Caco-2 (cell line): ENCODE results near the gene TUBB4B. TPM values are rescaled to one million over a fixed set of nuclear protein-coding genes. Genes with fewer than 3 reads are reported as not detected.
A peak's percentile ranks its signal among the peaks of the same experiment; 100 is the strongest.

ENCODE experiments used
- BruUV-seq: library from RNA; stranded (reverse); fragments of 400-500 nt; replicated peaks from 2 replicates; lab custom pipeline; 2021; lab: Mats Ljungman, UMichigan
- CTCF ChIA-PET: fragments of 300-600 bp; sonication (Branson Sonifier 250); formaldehyde crosslinking; loops from one replicate; lab custom pipeline; 2022; ENCODE audit warnings: antibody characterized with exemption; lab: Charles Lee
- POLR2A ChIA-PET: fragments of 300-600 bp; sonication (Branson Sonifier 250); formaldehyde crosslinking; loops from one replicate; lab custom pipeline; 2022; ENCODE audit warnings: antibody characterized with exemption; lab: Charles Lee
- DNase-seq, 2 experiments: peaks; one replicate each; pipeline versions ENCODE4 v3.0.0 to v3.0.0-alpha.2; 2020 to 2022
- H3K27me3 ChIP-seq: replicated peaks from 2 replicates; pipeline ENCODE4 v1.6.0; 2011; ENCODE audit warnings: low read length; ENCODE audit not compliant: control insufficient read depth, insufficient read depth
- H3K36me3 ChIP-seq: 2 replicates; pipeline ENCODE4 v1.5.1; 2011; ENCODE audit warnings: low read length; ENCODE audit not compliant: control insufficient read depth, insufficient read depth
- H3K4me1 ChIP-seq: fragments of 250-450 bp; sonication (Bioruptor Pico); 2 replicates; pipeline ENCODE4 v1.5.1; 2020; ENCODE audit warnings: mild to moderate bottlenecking
- H3K4me3 ChIP-seq: 2 replicates; pipeline ENCODE4 v1.5.1; 2011; ENCODE audit warnings: low read depth, mild to moderate bottlenecking, control low read depth, low read length
- H3K9me3 ChIP-seq: fragments of 250-450 bp; sonication (Bioruptor Pico); 2 replicates; pipeline ENCODE4 v1.5.1; 2020; ENCODE audit warnings: mild to moderate bottlenecking, moderate library complexity
- H3K27ac Mint-ChIP-seq: one replicate; pipeline ENCODE4 v1.8.0; 2022; ENCODE audit warnings: mixed read lengths; ENCODE audit not compliant: unreplicated experiment
- H3K27me3 Mint-ChIP-seq: one replicate; pipeline ENCODE4 v1.8.0; 2022; ENCODE audit warnings: mixed read lengths; ENCODE audit not compliant: insufficient read depth, unreplicated experiment
- H3K36me3 Mint-ChIP-seq: one replicate; pipeline ENCODE4 v1.8.0; 2022; ENCODE audit warnings: mild to moderate bottlenecking, mixed read lengths; ENCODE audit not compliant: insufficient read depth, unreplicated experiment
- H3K4me1 Mint-ChIP-seq: one replicate; pipeline ENCODE4 v1.8.0; 2022; ENCODE audit warnings: low read depth, mixed read lengths; ENCODE audit not compliant: unreplicated experiment
- H3K4me3 Mint-ChIP-seq: one replicate; pipeline ENCODE4 v1.8.0; 2022; ENCODE audit warnings: mild to moderate bottlenecking, moderate library complexity, mixed read lengths; ENCODE audit not compliant: unreplicated experiment
- H3K9me3 Mint-ChIP-seq: one replicate; pipeline ENCODE4 v1.8.0; 2022; ENCODE audit warnings: mixed read lengths; ENCODE audit not compliant: unreplicated experiment
- intact Hi-C: fragments of 100-400 bp; cut with micrococcal nuclease; formaldehyde crosslinking; loops from one replicate; pipeline ENCODE4 v1.10.0; 2022; ENCODE audit not compliant: unreplicated experiment
- total RNA-seq: library from RNA; stranded (reverse); gene quantifications from 2 replicates; pipeline ENCODE4 v1.2.3, GENCODE V29; 2022
- TF ChIP-seq, protein P1 (sequence below), 2 experiments: fragments of 200-600 bp in 1 of 2; IDR thresholded peaks; 1 replicate in 1 of 2; 2 replicates in 1 of 2; pipeline versions ENCODE4 v1.5.1 to v1.8.0; 2011 to 2022; ENCODE audit warnings: antibody characterized with exemption in 1 of 2, control low read depth in 1 of 2, inconsistent platforms in 1 of 2, low read depth in 1 of 2, low read length in 1 of 2, mild to moderate bottlenecking in 1 of 2, moderate library complexity in 1 of 2; ENCODE audit not compliant: insufficient read depth in 1 of 2, severe bottlenecking in 1 of 2, unreplicated experiment in 1 of 2

Gene TUBB4B
- total RNA-seq, 1 experiment from 2014 or later = 487 TPM

DNA sequence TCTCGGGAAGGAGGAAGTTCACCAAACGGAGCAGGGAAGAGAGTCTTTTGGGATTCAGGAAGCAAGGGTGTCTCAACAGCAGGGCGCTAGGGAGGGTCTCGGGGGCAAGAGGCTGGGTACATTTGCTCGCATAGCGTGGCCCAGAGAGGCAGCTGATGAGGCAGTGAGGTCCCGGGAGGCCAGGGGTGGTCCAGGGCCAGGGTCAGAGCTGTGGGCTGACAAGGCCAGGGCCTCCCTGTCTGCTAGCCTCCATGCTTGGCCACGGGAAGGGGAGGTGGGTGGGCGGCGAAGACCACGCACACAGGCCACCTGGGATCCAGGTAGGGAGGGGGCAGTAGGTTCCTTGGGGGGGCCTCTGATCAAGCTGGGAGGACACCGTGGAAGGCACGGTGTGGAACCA is 29.6 kb upstream of the TUBB4B start:
- Mint-ChIP-seq H3K4me1 (peaks cover 9% of the 10 kb centered on the region), H3K27ac (no peak overlapping the region), H3K9me3 (no peaks in the 10 kb centered on the region), H3K27me3 (no peaks in the 10 kb centered on the region), H3K4me3 (no peak overlapping the region), H3K36me3 (peaks cover 30% of the 10 kb centered on the region)
- intact Hi-C loops = no loop called here
- TF ChIP-seq, protein P1, sequence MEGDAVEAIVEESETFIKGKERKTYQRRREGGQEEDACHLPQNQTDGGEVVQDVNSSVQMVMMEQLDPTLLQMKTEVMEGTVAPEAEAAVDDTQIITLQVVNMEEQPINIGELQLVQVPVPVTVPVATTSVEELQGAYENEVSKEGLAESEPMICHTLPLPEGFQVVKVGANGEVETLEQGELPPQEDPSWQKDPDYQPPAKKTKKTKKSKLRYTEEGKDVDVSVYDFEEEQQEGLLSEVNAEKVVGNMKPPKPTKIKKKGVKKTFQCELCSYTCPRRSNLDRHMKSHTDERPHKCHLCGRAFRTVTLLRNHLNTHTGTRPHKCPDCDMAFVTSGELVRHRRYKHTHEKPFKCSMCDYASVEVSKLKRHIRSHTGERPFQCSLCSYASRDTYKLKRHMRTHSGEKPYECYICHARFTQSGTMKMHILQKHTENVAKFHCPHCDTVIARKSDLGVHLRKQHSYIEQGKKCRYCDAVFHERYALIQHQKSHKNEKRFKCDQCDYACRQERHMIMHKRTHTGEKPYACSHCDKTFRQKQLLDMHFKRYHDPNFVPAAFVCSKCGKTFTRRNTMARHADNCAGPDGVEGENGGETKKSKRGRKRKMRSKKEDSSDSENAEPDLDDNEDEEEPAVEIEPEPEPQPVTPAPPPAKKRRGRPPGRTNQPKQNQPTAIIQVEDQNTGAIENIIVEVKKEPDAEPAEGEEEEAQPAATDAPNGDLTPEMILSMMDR (IDR thresholded peaks at IDR 0.05; ENCODE audit: insufficient read depth in 1 of 2, low read depth in 1 of 2, low read length in 1 of 2, severe bottlenecking in 1 of 2, unreplicated experiment in 1 of 2) = no peak
- no peaks in the 10 kb centered on the region for H3K27me3 ChIP-seq
- CTCF ChIA-PET = no interaction called here
- H3K4me3 ChIP-seq = no peak overlapping the region
- no peak for DNase-seq
- no peaks in the 10 kb centered on the region; the same call in 1 of the 2 replicates for H3K36me3 ChIP-seq
- POLR2A ChIA-PET = no interaction called here
- peaks cover 4% of the 10 kb centered on the region; the same call in 1 of the 2 replicates for H3K4me1 ChIP-seq
- BruUV-seq = no TSS peak
- no peaks in the 10 kb centered on the region for H3K9me3 ChIP-seq

DNA sequence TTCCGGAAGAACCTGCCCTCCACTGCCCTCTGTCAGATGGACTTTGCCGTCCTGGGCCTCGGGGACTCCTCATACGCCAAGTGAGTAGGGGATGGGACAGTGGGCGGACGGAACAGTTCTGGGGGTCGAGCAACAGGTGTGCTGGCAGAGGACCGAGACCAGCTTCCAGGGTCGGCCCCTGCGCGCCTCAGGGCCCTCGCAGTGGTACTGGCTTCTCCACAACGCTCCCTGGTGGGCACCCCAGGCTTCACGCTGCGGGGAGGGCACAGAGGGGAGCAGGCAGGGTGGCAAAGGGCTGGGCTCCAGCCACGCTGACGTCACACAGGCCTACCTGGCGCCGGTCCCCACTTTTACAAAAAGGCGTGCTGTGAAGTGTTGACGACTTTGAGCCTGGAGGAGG is 28.6 kb upstream of the TUBB4B start:
- intact Hi-C loops = no loop called here
- peaks cover 29% of the 10 kb centered on the region for H3K36me3 Mint-ChIP-seq
- TF ChIP-seq, protein P1 (IDR thresholded peaks at IDR 0.05; ENCODE audit: insufficient read depth in 1 of 2, low read depth in 1 of 2, low read length in 1 of 2, severe bottlenecking in 1 of 2, unreplicated experiment in 1 of 2) = no peak
- Histone ChIP-seq H3K4me1 (peaks cover 9% of the 10 kb centered on the region), H3K36me3 (no peaks in the 10 kb centered on the region; the same call in 1 of the 2 replicates), H3K27me3 (no peaks in the 10 kb centered on the region), H3K9me3 (no peaks in the 10 kb centered on the region), H3K4me3 (no peak overlapping the region)
- H3K27ac Mint-ChIP-seq = no peak overlapping the region
- no peaks in the 10 kb centered on the region for H3K27me3 Mint-ChIP-seq
- no peak overlapping the region for H3K4me3 Mint-ChIP-seq
- DNase-seq = no peak
- no TSS peak for BruUV-seq
- no peaks in the 10 kb centered on the region for H3K9me3 Mint-ChIP-seq
- POLR2A ChIA-PET = no interaction called here
- CTCF ChIA-PET = no interaction called here
- peaks cover 6% of the 10 kb centered on the region for H3K4me1 Mint-ChIP-seq

GRCh38 chr9:137213160-137214060 is 27.7 kb upstream of the TUBB4B start:
- no peak for DNase-seq
- Histone ChIP-seq H3K27me3 (no peaks in the 10 kb centered on the region), H3K4me1 (peaks cover 18% of the 10 kb centered on the region), H3K9me3 (no peaks in the 10 kb centered on the region), H3K4me3 (no peak overlapping the region), H3K36me3 (no peaks in the 10 kb centered on the region; the same call in 1 of the 2 replicates)
- BruUV-seq = no TSS peak
- peaks cover 26% of the 10 kb centered on the region for H3K36me3 Mint-ChIP-seq
- CTCF ChIA-PET = interaction anchor here (1.1 to 1.4 kb wide), 2 partner anchors 14 to 24 kb away, joined by 7 to 8 read pairs; partner anchors contain the start of gene RNF224
- intact Hi-C loops = no loop called here
- H3K4me3 Mint-ChIP-seq = no peak overlapping the region
- H3K4me1 Mint-ChIP-seq = peaks cover 6% of the 10 kb centered on the region
- no peak overlapping the region for H3K27ac Mint-ChIP-seq
- POLR2A ChIA-PET = no interaction called here
- H3K27me3 Mint-ChIP-seq = no peaks in the 10 kb centered on the region
- TF ChIP-seq, protein P1 (IDR thresholded peaks at IDR 0.05; ENCODE audit: insufficient read depth in 1 of 2, low read depth in 1 of 2, low read length in 1 of 2, severe bottlenecking in 1 of 2, unreplicated experiment in 1 of 2) = peak in 1 of 2 experiments; percentile 14
- no peaks in the 10 kb centered on the region for H3K9me3 Mint-ChIP-seq
